Transverse colon (tissue), 4 donors: ENCODE measurements around the gene DISC1. TPM values are rescaled to one million over a fixed set of nuclear protein-coding genes. Genes with fewer than 3 reads are reported as not detected.

Experiments
- DNase-seq: peaks from one replicate; pipeline ENCODE4 v3.0.0-alpha.2; 2019
- H3K27ac ChIP-seq, 4 donors: fragments of 200-600 bp; sonication (generic); 2 replicates each; pipeline ENCODE4 v1.5.1; 2016 to 2018; ENCODE audit warnings: inconsistent platforms in 4 of 4
- H3K27me3 ChIP-seq: fragments of 200-600 bp; sonication (generic); 2 replicates; pipeline ENCODE4 v1.5.1; 2017; ENCODE audit warnings: inconsistent platforms
- H3K36me3 ChIP-seq, 4 donors: fragments of 200-600 bp; sonication (generic); 2 replicates each; pipeline ENCODE4 v1.5.1; 2017 to 2019; ENCODE audit warnings: inconsistent platforms in 4 of 4
- H3K4me1 ChIP-seq, 4 donors: fragments of 200-600 bp; sonication (generic); 2 replicates each; pipeline ENCODE4 v1.5.1; 2017 to 2020; ENCODE audit warnings: inconsistent platforms in 4 of 4
- H3K4me3 ChIP-seq, 4 donors: fragments of 200-600 bp; sonication (generic); 1 replicate in 1 of 4; 2 replicates in 3 of 4; pipeline versions ENCODE4 v1.5.1 to v1.6.1; 2017 to 2019; ENCODE audit warnings: inconsistent platforms in 4 of 4
- H3K9me3 ChIP-seq, 2 donors: fragments of 200-600 bp; sonication (generic); 2 replicates each; pipeline ENCODE4 v1.5.1; 2017 to 2019; ENCODE audit warnings: inconsistent platforms in 2 of 2
- EP300 ChIP-seq: sonication (generic); formaldehyde crosslinking; IDR thresholded peaks from one replicate; pipeline ENCODE4 v1.6.1; 2017; ENCODE audit warnings: antibody characterized with exemption, low read depth
- POLR2A ChIP-seq: fragments of 450-650 bp; IDR thresholded peaks from one replicate; pipeline ENCODE4 v1.6.1; 2016; ENCODE audit warnings: antibody characterized with exemption, mild to moderate bottlenecking, moderate library complexity
- POLR2AphosphoS5 ChIP-seq, 3 donors: sonication (generic); formaldehyde crosslinking; IDR thresholded peaks; one replicate each; pipeline ENCODE4 v1.6.1; 2016; ENCODE audit warnings: antibody characterized with exemption in 3 of 3
- WGBS, 2 donors: methylation state at CpG; one replicate each; pipeline ENCODE4 v1.1.5; 2018; ENCODE audit warnings: low coverage in 1 of 2; 5-methylcytosine and 5-hydroxymethylcytosine counted together
- in situ Hi-C, 4 donors: fragments of 200-750 bp; cut with MboI; loops; one replicate each; pipeline versions ENCODE4 v1.15.0 to v1.15.1; 2017; ENCODE audit warnings: low sequenced_read_pairs in 3 of 4, low pct_ligation_motif_present in 1 of 4, low pct_unique_long_range_greater_than_20kb in 1 of 4
- intact Hi-C: fragments of 100-400 bp; cut with DNase I; formaldehyde crosslinking; loops from one replicate; pipeline ENCODE4 v1.15.1; 2023; ENCODE audit warnings: low total_unique reads
- total RNA-seq, 4 donors: library from RNA; depleted of rRNA; stranded (reverse); fragments of >200 nt; gene quantifications; one replicate each; pipeline ENCODE4 v1.1.0, GENCODE V29; 2016
- TF ChIP-seq, protein P1 (sequence below), 5 experiments: fragments of 200-600 bp in 3 of 5; fragments of 450-650 bp in 2 of 5; sonication (generic) in 3 of 5; IDR thresholded peaks; 1 replicate in 2 of 5; 2 replicates in 3 of 5; pipeline ENCODE4 v1.5.1; 2016 to 2017; ENCODE audit warnings: antibody characterized with exemption in 5 of 5, inconsistent platforms in 3 of 5, mild to moderate bottlenecking in 2 of 5, moderate library complexity in 1 of 5

Gene DISC1
- total RNA-seq, 4 donors from 2014 or later, result 7.8 to 20.3 (median 11.5) TPM

DNA sequence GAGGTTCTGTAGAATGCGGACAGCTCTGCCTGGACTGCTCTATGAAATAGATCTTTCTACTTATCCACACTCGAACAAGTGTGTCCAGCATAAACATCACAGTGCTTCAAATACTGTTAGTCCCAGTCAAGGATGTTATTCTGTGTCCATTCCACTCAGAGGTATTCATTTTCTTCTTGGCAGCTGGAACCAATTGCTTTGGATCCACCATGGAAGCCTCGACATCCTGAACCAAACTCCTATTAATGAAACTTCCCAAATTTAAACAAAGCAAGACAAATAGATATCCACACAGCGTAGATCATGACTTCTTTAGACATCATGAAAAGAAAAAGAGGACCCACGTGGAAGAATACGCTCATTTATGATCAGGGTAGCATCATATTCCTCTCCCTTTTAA, 95.8 kb downstream of the DISC1 start:
- Histone ChIP-seq H3K4me3 (no peak overlapping the region), H3K27me3 (no peaks in the 10 kb centered on the region), H3K36me3 (no peaks in the 10 kb centered on the region), H3K27ac (no peak overlapping the region), H3K4me1 (no peaks in the 10 kb centered on the region), H3K9me3 (no peaks in the 10 kb centered on the region)
- no peak for DNase-seq
- intact Hi-C loops, result no loop called here
- TF ChIP-seq, protein P1, sequence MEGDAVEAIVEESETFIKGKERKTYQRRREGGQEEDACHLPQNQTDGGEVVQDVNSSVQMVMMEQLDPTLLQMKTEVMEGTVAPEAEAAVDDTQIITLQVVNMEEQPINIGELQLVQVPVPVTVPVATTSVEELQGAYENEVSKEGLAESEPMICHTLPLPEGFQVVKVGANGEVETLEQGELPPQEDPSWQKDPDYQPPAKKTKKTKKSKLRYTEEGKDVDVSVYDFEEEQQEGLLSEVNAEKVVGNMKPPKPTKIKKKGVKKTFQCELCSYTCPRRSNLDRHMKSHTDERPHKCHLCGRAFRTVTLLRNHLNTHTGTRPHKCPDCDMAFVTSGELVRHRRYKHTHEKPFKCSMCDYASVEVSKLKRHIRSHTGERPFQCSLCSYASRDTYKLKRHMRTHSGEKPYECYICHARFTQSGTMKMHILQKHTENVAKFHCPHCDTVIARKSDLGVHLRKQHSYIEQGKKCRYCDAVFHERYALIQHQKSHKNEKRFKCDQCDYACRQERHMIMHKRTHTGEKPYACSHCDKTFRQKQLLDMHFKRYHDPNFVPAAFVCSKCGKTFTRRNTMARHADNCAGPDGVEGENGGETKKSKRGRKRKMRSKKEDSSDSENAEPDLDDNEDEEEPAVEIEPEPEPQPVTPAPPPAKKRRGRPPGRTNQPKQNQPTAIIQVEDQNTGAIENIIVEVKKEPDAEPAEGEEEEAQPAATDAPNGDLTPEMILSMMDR (IDR thresholded peaks at IDR 0.05), result no peak
- TF ChIP-seq POLR2AphosphoS5 (IDR thresholded peaks at IDR 0.05) (no peak), EP300 (no peak), POLR2A (no peak)
- in situ Hi-C loops, result no loop called here
- 78 to 91% methylated on average over 6 of the region's 6 CpGs for WGBS, 2 donors

DNA sequence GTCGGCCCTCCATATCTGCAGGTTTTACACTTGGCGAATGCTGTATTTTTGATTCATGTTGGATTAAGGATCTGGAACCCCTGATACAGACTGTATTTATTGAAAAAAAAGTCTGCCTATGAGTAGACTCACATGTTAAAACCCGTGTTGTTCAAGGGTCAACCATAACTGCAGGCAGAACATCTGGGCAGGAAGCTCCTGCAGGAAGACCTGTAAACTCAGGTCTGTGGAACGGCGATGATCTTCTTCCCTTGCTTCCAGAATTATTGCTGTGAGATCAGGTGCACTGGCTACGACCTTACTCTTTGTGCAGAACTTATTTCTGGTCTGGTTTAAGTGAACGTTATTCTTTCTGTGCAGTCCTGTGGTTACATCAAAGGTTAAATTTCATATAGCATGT, 96.6 kb downstream of the DISC1 start:
- intact Hi-C loops (no loop called here), in situ Hi-C loops (no loop called here)
- Histone ChIP-seq H3K36me3 (no peaks in the 10 kb centered on the region), H3K27me3 (no peaks in the 10 kb centered on the region), H3K4me1 (no peaks in the 10 kb centered on the region), H3K4me3 (no peak overlapping the region), H3K9me3 (no peaks in the 10 kb centered on the region), H3K27ac (no peak overlapping the region)
- TF ChIP-seq POLR2A (no peak), POLR2AphosphoS5 (IDR thresholded peaks at IDR 0.05) (no peak), EP300 (no peak)
- TF ChIP-seq, protein P1 (IDR thresholded peaks at IDR 0.05), result no peak
- 78 to 88% methylated on average over 5 to 7 of the region's 7 CpGs for WGBS, 2 donors
- no peak for DNase-seq

DNA sequence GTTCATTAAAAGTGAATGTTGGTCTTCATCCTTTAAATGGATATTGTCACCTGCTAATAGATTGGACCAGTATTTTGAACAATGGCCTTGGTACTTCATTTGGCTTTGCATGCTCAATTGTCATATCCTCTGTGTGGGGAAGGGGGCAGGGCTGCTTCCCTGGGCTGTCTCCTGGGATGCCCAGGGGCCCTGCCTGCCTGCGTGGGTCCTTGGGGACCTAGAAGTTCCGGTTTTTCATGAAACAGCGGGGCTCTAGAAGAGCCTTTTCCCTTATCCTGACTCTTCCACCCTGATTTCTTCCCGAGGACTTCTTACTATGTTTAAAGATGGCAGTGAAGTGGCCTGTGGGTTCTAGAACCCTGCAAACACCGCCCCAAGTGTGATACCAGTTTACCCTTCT, 97.5 kb downstream of the DISC1 start:
- in situ Hi-C loops, result no loop called here
- 89 to 100% methylated on average over 4 to 5 of the region's 5 CpGs for WGBS, 2 donors
- TF ChIP-seq EP300 (no peak), POLR2A (no peak), POLR2AphosphoS5 (IDR thresholded peaks at IDR 0.05) (no peak)
- TF ChIP-seq, protein P1 (IDR thresholded peaks at IDR 0.05), result no peak
- no peaks in the 10 kb centered on the region for H3K4me1 ChIP-seq
- H3K27me3 ChIP-seq, result no peaks in the 10 kb centered on the region
- intact Hi-C loops, result no loop called here
- H3K9me3 ChIP-seq, result no peaks in the 10 kb centered on the region
- no peaks in the 10 kb centered on the region for H3K36me3 ChIP-seq
- no peak for DNase-seq
- H3K4me3 ChIP-seq, result no peak overlapping the region
- no peak overlapping the region for H3K27ac ChIP-seq

DNA sequence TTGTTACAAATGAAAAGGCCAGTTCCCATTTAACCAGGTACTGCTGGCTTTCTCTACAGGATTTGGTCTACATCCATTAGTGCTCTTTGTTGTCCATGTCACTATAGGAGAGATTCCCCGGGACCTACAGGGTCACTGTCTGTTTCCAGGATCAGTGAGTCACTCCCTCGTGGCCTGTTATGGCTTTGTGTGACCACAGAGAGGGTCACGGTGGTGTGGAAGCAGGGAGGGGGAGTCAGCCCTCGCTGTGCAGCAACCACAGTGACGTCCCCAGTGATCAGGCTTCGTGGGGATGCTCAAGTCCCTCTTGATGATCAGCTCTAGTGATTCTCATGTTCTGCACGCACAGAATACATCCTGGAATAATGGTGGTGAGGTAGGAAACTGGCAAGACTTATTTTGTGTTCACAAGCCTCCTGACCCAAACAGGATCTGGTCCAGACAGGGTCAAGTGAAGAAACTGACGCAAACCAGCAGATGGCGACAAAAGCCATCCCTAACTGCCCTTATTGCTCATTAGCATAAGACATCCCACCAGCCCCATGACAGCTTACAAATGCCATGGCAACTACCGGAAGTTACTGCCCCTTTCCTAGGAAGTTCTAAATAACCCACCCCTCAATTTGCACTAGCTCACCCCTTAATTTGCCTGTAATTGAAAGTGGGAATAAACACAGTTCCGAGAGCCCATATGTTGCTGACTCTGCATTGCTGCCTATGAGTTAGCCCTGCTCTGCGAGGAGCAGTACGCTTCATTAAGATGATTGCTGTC, 98.5 kb downstream of the DISC1 start:
- TF ChIP-seq, protein P1 (IDR thresholded peaks at IDR 0.05), result peak in 1 of 5 experiments; percentile 22
- TF ChIP-seq POLR2A, result no peak
- intact Hi-C loops, result no loop called here
- Histone ChIP-seq H3K9me3 (no peaks in the 10 kb centered on the region), H3K27ac (no peak overlapping the region), H3K36me3 (no peaks in the 10 kb centered on the region), H3K4me3 (no peak overlapping the region), H3K27me3 (no peaks in the 10 kb centered on the region), H3K4me1 (no peaks in the 10 kb centered on the region)
- in situ Hi-C loops, result no loop called here
- DNase-seq, result no peak
- 79% methylated on average over 13 of the region's 13 CpGs; no CpG with 5 or more reads in 1 of the 2 donors for WGBS, 2 donors
